Jurkat, Clone E6-1 (cell line): ENCODE measurements around the gene ZP3.
"Not testable (repeated sequence)": the region's sequence is repeated elsewhere in the genome, so short reads cannot be mapped to it uniquely, and the experiment has no call there.

ENCODE experiments used
- DNase-seq: peaks from one replicate; pipeline ENCODE4 v3.0.0-alpha.2; 2011; ENCODE audit warnings: low read depth, low spot score
- H3K4me3 ChIP-seq: 2 replicates; pipeline ENCODE4 v1.5.1; 2011; ENCODE audit warnings: mild to moderate bottlenecking, low read length, control low read depth, moderate library complexity

The ZP3 gene

DNA sequence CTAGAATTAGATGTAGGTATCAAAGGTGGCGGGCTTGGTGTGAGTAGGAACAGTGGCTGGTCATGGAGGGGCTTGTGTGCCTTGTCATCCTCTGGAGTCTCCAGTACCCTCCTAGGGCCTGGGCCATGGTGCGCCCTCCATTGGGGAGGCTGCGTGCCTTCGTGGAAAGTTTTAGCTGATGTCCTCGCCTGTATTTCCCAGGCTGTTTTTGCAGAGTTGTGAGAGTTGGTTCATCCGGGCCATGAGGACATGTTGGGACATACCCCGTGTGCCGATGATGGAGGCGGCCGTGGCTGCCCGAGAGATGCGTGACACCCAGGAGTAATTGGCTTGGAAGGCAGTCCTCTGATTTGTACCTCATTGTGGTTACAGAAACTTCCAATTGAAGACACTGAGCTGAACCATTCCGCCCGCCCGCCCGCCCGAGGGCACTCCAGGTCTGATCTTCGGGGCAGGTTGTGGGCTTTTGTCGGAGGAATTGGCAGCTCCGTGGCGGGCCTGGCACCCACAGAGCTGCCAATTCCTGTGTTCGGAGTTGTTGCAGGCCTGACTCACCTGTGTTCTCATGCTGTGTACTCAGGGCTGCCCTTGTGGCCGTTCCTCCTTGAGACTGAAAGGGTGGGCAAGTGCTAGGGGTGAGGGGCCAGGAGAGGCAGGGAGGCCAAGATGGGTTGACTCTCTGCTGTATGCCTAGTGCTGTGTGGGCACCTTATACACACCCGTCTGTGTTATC, 52.2 kb downstream of the ZP3 start:
- not testable (repeated sequence) for H3K4me3 ChIP-seq, DNase-seq

DNA sequence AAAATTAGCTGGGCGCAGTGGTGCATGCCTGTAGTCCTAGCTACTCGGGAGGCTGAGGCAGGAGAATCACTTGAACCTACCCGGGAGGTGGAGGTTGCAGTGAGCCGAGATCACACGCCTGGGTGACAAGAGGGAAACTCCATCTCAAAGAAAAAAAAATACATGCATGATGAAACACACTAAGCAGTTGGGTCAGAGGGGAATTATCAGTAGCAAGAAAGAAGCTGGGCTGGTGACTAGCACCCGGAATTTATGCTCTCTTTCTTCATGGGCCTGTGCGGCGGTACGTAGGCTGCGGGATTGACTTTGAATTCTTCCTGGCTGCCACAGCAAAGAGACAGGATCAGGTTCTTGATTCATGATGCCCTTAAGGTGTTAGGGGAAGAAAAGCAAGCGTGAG, 54.9 kb downstream of the ZP3 start:
- not testable (repeated sequence) for DNase-seq, H3K4me3 ChIP-seq

DNA sequence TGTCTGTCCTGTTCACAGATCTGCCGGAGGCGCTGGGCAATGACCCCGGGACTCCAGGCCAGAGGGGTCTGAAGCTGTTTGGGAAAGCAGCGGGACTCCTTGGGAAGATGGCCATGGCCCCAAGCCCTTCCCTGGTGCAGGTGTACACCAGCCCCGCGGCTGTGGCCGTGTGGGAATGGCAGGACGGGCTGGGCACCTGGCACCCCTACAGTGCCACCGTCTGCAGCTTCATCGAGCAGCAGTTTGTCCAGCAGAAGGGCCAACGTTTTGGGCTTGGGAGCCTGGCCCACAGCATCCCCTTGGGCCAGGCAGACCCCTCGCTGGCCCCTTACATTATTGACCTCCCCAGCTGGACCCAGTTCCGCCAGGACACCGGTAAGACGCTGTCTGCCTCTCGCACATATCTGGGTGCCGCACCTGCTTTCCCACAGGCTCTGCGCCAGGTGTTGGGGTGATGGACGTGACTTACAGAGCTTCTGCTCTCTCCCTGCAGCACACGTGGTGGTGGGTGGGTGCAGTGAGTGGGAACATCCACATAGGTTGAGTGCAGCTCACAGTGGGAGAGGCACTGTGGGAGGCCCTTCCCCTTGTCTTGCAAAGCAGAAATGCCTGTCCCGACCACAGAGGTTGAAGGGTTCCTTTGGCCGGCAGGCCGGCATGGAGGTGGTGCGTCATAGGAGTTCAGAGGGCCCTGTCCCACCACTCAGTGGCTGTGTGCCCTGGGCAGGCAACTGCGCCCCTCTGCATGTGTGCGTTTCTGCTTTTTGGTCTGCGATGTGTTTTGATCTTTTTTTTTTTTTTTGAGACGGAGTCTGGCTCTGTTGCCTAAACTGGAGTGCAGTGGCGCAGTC, 55.9 kb downstream of the ZP3 start:
- not testable (repeated sequence) for DNase-seq, H3K4me3 ChIP-seq

DNA sequence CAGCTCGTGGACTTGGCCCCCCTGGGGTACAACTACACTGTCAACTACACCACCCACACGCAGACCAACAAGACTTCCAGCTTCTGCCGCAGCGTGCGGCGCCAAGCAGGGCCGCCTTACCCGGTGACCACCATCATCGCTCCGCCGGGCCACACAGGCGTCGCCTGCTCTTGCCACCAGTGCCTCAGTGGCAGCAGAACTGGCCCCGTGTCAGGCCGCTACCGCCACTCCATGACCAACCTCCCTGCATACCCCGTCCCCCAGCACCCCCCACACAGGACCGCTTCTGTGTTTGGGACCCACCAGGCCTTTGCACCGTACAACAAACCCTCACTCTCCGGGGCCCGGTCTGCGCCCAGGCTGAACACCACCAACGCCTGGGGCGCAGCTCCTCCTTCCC, 57.9 kb downstream of the ZP3 start:
- DNase-seq, H3K4me3 ChIP-seq: not testable (repeated sequence)

DNA sequence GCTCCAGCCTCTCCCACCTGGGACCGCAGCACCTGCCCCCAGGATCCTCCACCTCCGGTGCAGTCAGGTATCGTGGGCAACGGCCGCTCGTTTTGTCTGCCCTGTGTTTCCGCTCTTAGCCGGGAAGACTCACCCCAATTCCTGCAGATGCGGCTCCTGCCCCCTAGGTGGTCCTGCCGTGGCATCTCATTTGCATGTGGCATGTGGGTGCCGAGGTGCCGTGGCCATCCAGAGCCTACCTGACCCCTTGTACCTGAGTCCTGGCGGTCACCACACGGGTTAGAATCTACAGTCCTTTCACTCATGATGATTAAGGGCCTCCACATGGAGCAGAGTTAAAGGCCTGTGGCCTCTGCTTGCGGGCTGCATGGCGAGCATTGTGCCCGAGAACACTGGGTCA, 58.3 kb downstream of the ZP3 start:
- not testable (repeated sequence) for DNase-seq, H3K4me3 ChIP-seq

DNA sequence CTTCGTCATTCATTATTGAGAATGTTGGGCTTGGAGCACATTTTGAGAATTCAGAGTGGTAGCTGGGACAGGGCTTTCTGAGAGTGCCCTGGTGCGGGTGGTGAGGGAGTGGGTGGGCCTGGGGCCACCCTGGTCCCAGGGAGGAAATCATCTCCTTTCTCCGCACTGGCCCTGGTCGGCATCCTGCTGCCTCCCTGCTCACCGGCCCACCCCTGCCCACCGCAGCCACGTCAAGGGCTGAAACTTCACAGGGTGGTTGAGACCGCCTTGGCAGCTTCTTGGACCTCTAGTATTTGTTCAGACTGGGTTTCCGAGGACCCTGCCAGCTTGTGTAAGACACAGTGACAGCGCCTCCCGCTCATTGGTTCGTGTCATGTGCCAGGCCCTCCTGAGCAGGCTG, 59.7 kb downstream of the ZP3 start:
- DNase-seq, H3K4me3 ChIP-seq: not testable (repeated sequence)

DNA sequence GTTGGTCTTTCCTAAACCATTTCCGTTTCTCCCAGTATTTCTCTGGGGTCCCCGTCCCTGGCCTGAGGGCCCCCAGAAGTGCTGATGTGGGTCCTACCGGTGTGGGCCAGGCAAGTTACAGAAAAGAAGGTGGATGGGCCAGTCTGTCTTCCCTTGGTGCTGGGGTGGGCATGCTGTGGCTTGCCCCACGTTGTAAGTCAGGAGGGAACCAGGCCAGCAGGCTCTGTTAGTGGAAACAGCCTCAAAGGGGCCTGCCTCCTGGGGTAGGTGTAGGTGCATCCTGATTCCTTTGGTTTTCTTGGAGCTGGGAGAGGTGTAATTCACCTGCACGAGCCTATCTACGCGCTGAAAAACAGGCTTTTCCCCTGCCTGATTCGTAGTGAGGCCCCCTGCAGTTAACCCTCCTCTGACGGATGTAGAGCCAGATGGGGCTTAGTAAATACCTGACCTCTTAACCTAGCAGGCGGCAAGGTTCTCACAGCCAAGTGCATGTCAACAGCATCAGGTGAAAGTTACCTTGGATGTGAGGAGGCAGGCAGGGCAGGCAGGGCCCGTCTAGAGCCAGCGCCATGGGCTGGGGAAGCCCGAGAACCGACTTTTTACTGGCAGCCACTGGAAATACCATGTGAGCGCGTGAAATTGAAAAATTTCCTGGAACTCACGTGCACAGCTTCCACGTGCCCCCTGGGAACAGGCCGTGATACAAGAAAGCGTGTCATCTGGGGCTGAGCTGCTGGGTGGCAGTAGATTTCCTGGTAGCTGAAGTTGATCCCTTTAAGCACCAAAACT, 61.3 kb downstream of the ZP3 start:
- not testable (repeated sequence) for H3K4me3 ChIP-seq, DNase-seq

DNA sequence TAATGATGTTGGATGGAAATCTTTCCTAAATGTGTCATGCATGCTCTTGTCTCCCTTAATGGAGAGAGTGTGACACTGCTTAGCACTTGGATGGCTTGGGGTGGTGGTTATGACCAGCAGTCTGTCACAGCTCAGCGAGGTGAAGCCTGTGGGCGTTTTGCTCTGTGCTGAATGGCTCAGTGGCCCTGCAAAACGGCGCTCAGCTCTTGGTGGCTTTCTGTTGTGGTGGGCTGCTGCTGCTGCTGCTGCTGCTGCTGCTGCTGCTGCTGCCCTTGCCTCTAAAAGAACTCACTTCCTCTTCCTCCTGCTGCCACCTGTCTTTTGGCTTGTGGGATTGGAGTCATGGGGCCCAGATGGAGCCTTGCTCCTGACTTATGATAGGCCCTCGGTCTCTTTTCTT, 61.9 kb downstream of the ZP3 start:
- H3K4me3 ChIP-seq, DNase-seq: not testable (repeated sequence)

DNA sequence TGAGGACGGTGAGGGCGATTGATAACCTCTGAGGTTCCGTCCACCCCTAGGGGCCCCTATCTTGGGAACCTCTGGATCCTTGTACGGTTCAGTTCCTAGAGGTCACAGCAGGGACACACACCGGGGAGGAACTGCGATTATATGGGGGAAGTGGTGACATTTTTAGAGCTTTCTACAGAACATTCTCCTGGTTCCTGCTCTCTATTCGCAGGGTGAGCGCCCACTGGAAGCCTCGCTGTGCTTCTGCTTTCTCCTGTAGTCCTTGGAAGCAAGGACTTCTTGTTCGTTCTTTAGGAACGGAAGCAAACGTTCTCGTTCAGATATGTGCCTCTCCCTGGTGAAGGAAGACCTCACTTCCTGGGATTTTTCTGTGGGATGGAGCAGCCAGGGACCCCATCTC, 63.2 kb downstream of the ZP3 start:
- DNase-seq, H3K4me3 ChIP-seq: not testable (repeated sequence)
